Measurements from ENCODE around the gene SEC63.
A peak's percentile ranks its signal among the peaks of the same experiment; 100 is the strongest.

SEC63 gene

DNA sequence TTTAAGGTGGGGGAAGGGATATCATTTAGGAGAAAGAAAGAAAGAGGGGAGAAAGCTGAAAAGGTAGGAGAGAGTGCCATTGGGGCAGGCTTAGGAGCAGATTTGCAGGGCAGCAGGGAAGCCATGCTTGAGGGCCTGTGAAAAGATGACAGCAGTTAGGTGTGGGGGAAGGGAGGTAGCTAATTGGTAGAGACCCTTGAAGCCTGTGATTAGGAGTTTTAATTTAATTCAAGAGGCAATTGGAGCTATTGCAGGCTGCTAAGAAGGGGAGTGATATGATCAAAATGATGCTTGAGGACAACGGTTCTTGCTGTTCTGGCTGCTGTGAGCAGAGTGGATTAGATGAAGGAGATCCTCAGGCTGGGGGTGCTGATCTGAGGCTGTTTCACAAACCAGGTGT lies 24.5 kb upstream of the SEC63 start:
- no peak overlapping the region for H2BK120ac ChIP-seq (ENCODE audit: low read depth, low read length)
- WGBS (ENCODE audit: extremely low coverage, insufficient coverage, low lambda C conversion rate): no CpG with 5 or more reads among the region's 1 CpG

DNA sequence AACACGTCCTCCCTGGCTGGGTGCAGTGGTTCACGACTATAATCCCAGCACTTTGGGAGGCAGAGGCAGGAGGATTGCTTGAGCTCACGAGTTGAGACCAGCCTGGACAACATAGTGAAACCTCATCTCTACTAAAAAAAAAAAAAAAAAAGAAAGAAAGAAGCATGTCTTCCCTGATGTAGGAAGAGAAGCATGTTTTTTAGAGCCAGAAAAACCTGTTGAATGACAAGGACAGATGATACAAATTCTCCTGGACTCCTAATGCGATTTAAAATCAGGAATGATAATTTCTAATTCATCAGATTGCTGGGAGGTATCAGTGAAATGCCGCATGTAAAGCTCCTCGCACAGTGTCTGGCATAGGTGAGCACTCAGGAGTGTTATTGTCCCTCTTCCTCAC lies 23.7 kb upstream of the SEC63 start:
- Histone ChIP-seq H3K36me3 (ENCODE audit: control insufficient read depth, insufficient read depth, low read length) (no peaks in the 10 kb centered on the region), H3K79me2 (ENCODE audit: control insufficient read depth, insufficient read depth, low read length) (no peaks in the 10 kb centered on the region), H3K23ac (ENCODE audit: low read length) (no peak overlapping the region), H2BK15ac (replicated peaks; ENCODE audit: low read depth) (no peak overlapping the region), H3K18ac (ENCODE audit: low read length) (no peak overlapping the region), H2BK5ac (ENCODE audit: low read length) (no peak overlapping the region), H3K56ac (ENCODE audit: low read length) (peak overlapping the region; percentile 36), H3K27ac (ENCODE audit: low read depth, low read length) (no peak overlapping the region), H3K4me2 (ENCODE audit: low read length) (no peak overlapping the region), H2BK120ac (ENCODE audit: low read depth, low read length) (no peak overlapping the region), H4K8ac (ENCODE audit: low read depth, low read length) (no peak overlapping the region), H3K9ac (ENCODE audit: low read length) (no peak overlapping the region), H3K4ac (ENCODE audit: low read depth, low read length) (no peak overlapping the region), H3K27me3 (ENCODE audit: insufficient read depth, low read length, poor library complexity) (no peaks in the 10 kb centered on the region), H3K4me3 (ENCODE audit: low read length) (no peak overlapping the region), H3K79me1 (ENCODE audit: low read length) (no peaks in the 10 kb centered on the region), H3K4me1 (ENCODE audit: control insufficient read depth, low read depth, low read length) (no peaks in the 10 kb centered on the region), H2AK5ac (ENCODE audit: low read length) (no peak overlapping the region), H4K5ac (ENCODE audit: low read length) (no peak overlapping the region)
- DNase-seq: no peak
- no CpG with 5 or more reads among the region's 6 CpGs for WGBS (ENCODE audit: extremely low coverage, insufficient coverage, low lambda C conversion rate)

More for the DNA sequence above, 24.5 kb upstream of the SEC63 start:
- Histone ChIP-seq H2BK5ac (ENCODE audit: low read length) (no peak overlapping the region), H3K56ac (ENCODE audit: low read length) (no peak overlapping the region), H3K9ac (ENCODE audit: low read length) (no peak overlapping the region), H4K8ac (ENCODE audit: low read depth, low read length) (no peak overlapping the region), H3K79me1 (ENCODE audit: low read length) (no peaks in the 10 kb centered on the region), H4K5ac (ENCODE audit: low read length) (no peak overlapping the region), H3K4me3 (ENCODE audit: low read length) (no peak overlapping the region), H3K27me3 (ENCODE audit: insufficient read depth, low read length, poor library complexity) (no peaks in the 10 kb centered on the region), H3K18ac (ENCODE audit: low read length) (no peak overlapping the region), H3K36me3 (ENCODE audit: control insufficient read depth, insufficient read depth, low read length) (no peaks in the 10 kb centered on the region), H3K23ac (ENCODE audit: low read length) (no peak overlapping the region), H3K4me1 (ENCODE audit: control insufficient read depth, low read depth, low read length) (no peaks in the 10 kb centered on the region), H3K79me2 (ENCODE audit: control insufficient read depth, insufficient read depth, low read length) (no peaks in the 10 kb centered on the region), H3K4me2 (ENCODE audit: low read length) (no peak overlapping the region), H3K4ac (ENCODE audit: low read depth, low read length) (no peak overlapping the region), H3K27ac (ENCODE audit: low read depth, low read length) (no peak overlapping the region), H2BK15ac (replicated peaks; ENCODE audit: low read depth) (no peak overlapping the region), H2AK5ac (ENCODE audit: low read length) (no peak overlapping the region)
- DNase-seq: no peak

DNA sequence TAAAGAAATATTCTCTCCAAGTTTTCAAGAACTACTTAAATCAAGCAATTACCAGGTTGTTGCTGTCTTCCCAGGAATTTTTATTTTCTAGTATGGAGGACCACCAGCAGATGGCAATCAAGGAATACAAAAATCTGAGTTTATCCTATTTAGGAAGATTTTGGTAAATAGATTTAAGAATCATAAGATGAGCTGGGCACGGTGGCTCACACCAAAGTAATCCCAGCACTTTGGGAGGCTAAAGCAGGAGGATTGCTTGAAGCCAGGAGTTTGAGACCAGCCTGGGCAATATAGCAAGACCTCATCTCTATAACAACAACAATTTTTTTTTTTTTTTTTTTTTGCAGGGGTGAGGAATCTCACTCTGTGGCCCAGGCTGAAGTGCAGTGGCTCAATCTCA lies 19.3 kb upstream of the SEC63 start:
- no peak overlapping the region for H3K23ac ChIP-seq (ENCODE audit: low read length)
- H3K79me1 ChIP-seq (ENCODE audit: low read length): no peaks in the 10 kb centered on the region
- no peak overlapping the region for H3K56ac ChIP-seq (ENCODE audit: low read length)
- no peak overlapping the region for H2BK5ac ChIP-seq (ENCODE audit: low read length)
- no peak overlapping the region for H3K18ac ChIP-seq (ENCODE audit: low read length)
- H3K79me2 ChIP-seq (ENCODE audit: control insufficient read depth, insufficient read depth, low read length): no peaks in the 10 kb centered on the region
- no peak overlapping the region for H3K4ac ChIP-seq (ENCODE audit: low read depth, low read length)
- H3K27me3 ChIP-seq (ENCODE audit: insufficient read depth, low read length, poor library complexity): no peaks in the 10 kb centered on the region
- no peak overlapping the region for H3K27ac ChIP-seq (ENCODE audit: low read depth, low read length)
- peak; percentile 60 for DNase-seq
- no peak overlapping the region for H4K5ac ChIP-seq (ENCODE audit: low read length)
- no peak overlapping the region for H2BK120ac ChIP-seq (ENCODE audit: low read depth, low read length)
- no peak overlapping the region for H3K4me2 ChIP-seq (ENCODE audit: low read length)
- H3K36me3 ChIP-seq (ENCODE audit: control insufficient read depth, insufficient read depth, low read length): no peaks in the 10 kb centered on the region
- WGBS (ENCODE audit: extremely low coverage, insufficient coverage, low lambda C conversion rate): no CpG with 5 or more reads among the region's 1 CpG
- H3K4me1 ChIP-seq (ENCODE audit: control insufficient read depth, low read depth, low read length): no peaks in the 10 kb centered on the region
- no peak overlapping the region for H4K8ac ChIP-seq (ENCODE audit: low read depth, low read length)
- no peak overlapping the region for H3K4me3 ChIP-seq (ENCODE audit: low read length)
- no peak overlapping the region for H2AK5ac ChIP-seq (ENCODE audit: low read length)
- H2BK15ac ChIP-seq (replicated peaks; ENCODE audit: low read depth): no peak overlapping the region
- no peak overlapping the region for H3K9ac ChIP-seq (ENCODE audit: low read length)

DNA sequence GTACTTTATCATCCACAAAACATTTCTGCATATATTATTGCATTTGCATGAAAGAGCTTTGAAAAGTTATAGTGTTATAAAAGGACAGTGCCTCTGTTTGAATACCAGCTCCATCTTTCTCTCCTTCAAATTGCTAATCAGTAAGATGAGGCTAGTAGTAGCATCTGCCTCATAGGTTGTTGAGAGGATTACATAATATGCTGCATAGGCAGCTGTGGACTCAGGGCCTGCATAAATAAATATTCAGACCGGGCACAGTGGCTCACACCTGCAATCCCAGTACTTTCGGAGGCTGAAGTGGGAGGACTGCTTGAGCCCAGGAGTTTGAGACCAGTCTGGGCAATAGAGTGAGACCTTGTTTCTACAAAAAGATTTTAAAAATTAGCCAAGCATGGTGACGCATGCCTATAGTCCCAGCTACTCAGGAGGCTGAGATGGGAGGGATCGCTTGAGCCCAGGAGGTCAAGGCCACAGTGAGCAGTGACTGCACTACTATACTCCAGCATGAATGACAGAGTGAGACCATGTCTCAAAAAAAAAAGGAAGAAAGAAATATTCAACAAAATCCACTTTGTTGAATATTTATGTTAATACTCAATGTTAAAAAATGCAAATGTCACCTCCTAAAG lies 18.3 kb upstream of the SEC63 start:
- Histone ChIP-seq H3K4me3 (ENCODE audit: low read length) (no peak overlapping the region), H3K79me1 (ENCODE audit: low read length) (no peaks in the 10 kb centered on the region), H3K4me1 (ENCODE audit: control insufficient read depth, low read depth, low read length) (no peaks in the 10 kb centered on the region), H3K36me3 (ENCODE audit: control insufficient read depth, insufficient read depth, low read length) (no peaks in the 10 kb centered on the region), H3K9ac (ENCODE audit: low read length) (no peak overlapping the region), H4K5ac (ENCODE audit: low read length) (no peak overlapping the region), H2BK120ac (ENCODE audit: low read depth, low read length) (no peak overlapping the region), H3K56ac (ENCODE audit: low read length) (no peak overlapping the region), H4K8ac (ENCODE audit: low read depth, low read length) (no peak overlapping the region), H3K79me2 (ENCODE audit: control insufficient read depth, insufficient read depth, low read length) (no peaks in the 10 kb centered on the region), H3K18ac (ENCODE audit: low read length) (no peak overlapping the region), H3K4ac (ENCODE audit: low read depth, low read length) (no peak overlapping the region), H2BK5ac (ENCODE audit: low read length) (no peak overlapping the region), H3K27ac (ENCODE audit: low read depth, low read length) (no peak overlapping the region), H2AK5ac (ENCODE audit: low read length) (no peak overlapping the region), H3K4me2 (ENCODE audit: low read length) (no peak overlapping the region), H3K23ac (ENCODE audit: low read length) (no peak overlapping the region), H3K27me3 (ENCODE audit: insufficient read depth, low read length, poor library complexity) (no peaks in the 10 kb centered on the region), H2BK15ac (replicated peaks; ENCODE audit: low read depth) (no peak overlapping the region)
- no CpG with 5 or more reads among the region's 4 CpGs for WGBS (ENCODE audit: extremely low coverage, insufficient coverage, low lambda C conversion rate)
- no peak for DNase-seq

DNA sequence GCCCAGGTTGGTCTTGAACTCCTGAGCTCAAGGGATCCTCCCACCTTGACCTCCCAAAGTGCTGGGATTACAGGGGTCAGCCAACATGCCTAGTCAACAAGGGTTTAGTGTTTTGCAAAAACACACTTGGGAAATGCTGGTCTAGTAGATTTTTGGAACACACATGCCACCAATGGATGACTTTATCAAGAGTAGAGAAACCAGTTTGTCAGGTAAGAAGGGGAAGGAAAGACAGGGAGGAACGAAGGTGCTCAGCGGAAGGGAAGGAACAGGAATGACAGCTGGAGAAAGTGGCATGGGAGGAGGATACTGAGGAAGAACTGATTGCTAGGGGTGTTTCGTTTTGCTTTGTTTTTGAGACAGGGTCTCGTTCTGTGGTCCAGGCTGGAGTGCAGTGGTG lies 15.6 kb upstream of the SEC63 start:
- no peaks in the 10 kb centered on the region for H3K4me1 ChIP-seq (ENCODE audit: control insufficient read depth, low read depth, low read length)
- no peak overlapping the region for H3K4ac ChIP-seq (ENCODE audit: low read depth, low read length)
- no peaks in the 10 kb centered on the region for H3K36me3 ChIP-seq (ENCODE audit: control insufficient read depth, insufficient read depth, low read length)
- DNase-seq: no peak
- H4K5ac ChIP-seq (ENCODE audit: low read length): no peak overlapping the region
- H2BK120ac ChIP-seq (ENCODE audit: low read depth, low read length): no peak overlapping the region
- no peak overlapping the region for H4K8ac ChIP-seq (ENCODE audit: low read depth, low read length)
- H2BK15ac ChIP-seq (replicated peaks; ENCODE audit: low read depth): no peak overlapping the region
- no peak overlapping the region for H3K4me2 ChIP-seq (ENCODE audit: low read length)
- no peak overlapping the region for H3K9ac ChIP-seq (ENCODE audit: low read length)
- no peak overlapping the region for H3K23ac ChIP-seq (ENCODE audit: low read length)
- H3K4me3 ChIP-seq (ENCODE audit: low read length): no peak overlapping the region
- no peaks in the 10 kb centered on the region for H3K27me3 ChIP-seq (ENCODE audit: insufficient read depth, low read length, poor library complexity)
- no peaks in the 10 kb centered on the region for H3K79me1 ChIP-seq (ENCODE audit: low read length)
- H2AK5ac ChIP-seq (ENCODE audit: low read length): no peak overlapping the region
- no peaks in the 10 kb centered on the region for H3K79me2 ChIP-seq (ENCODE audit: control insufficient read depth, insufficient read depth, low read length)
- H3K56ac ChIP-seq (ENCODE audit: low read length): peak overlapping the region; percentile 2
- H3K18ac ChIP-seq (ENCODE audit: low read length): no peak overlapping the region
- no peak overlapping the region for H2BK5ac ChIP-seq (ENCODE audit: low read length)
- no CpG with 5 or more reads among the region's 4 CpGs for WGBS (ENCODE audit: extremely low coverage, insufficient coverage, low lambda C conversion rate)
- no peak overlapping the region for H3K27ac ChIP-seq (ENCODE audit: low read depth, low read length)

DNA sequence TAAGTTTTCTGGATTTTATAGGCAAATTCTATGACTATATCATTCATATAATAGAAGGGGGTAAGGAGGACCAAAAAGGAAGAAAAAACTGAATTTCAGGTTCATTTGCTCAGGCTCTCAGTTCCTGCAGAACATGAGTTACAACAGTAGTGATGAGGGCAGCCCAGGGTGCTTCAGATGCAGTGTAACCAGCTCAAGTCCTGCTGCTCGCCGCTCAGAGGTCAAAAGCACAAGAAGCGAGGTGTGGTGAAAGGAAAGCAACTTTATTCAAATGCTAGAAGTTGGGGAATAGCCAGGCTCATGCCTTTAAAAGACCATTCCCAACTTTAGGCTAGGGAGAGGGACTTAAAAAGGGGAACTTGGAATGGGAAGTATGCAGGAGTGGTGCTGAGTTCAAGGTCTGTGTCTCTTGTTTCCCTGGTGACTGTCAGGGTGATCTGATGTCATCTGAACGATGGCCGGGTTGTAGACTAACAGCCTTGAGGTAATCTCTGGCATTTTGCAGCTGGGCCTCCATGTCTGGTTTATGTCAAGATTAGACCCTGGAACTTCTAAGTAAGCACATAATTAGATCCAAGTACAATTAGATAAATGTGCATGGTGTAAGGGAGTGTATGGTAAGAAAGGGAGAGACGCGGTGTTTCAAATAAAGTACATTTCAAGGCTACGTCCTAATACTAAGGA lies 14.5 kb upstream of the SEC63 start:
- Histone ChIP-seq H3K4me1 (ENCODE audit: control insufficient read depth, low read depth, low read length) (no peaks in the 10 kb centered on the region), H2AK5ac (ENCODE audit: low read length) (no peak overlapping the region), H3K4me3 (ENCODE audit: low read length) (no peak overlapping the region), H4K5ac (ENCODE audit: low read length) (no peak overlapping the region), H3K18ac (ENCODE audit: low read length) (no peak overlapping the region), H4K8ac (ENCODE audit: low read depth, low read length) (no peak overlapping the region), H2BK5ac (ENCODE audit: low read length) (no peak overlapping the region), H3K4me2 (ENCODE audit: low read length) (no peak overlapping the region), H3K27me3 (ENCODE audit: insufficient read depth, low read length, poor library complexity) (no peaks in the 10 kb centered on the region), H3K79me2 (ENCODE audit: control insufficient read depth, insufficient read depth, low read length) (no peaks in the 10 kb centered on the region), H3K27ac (ENCODE audit: low read depth, low read length) (no peak overlapping the region), H3K4ac (ENCODE audit: low read depth, low read length) (no peak overlapping the region), H3K23ac (ENCODE audit: low read length) (no peak overlapping the region), H3K36me3 (ENCODE audit: control insufficient read depth, insufficient read depth, low read length) (no peaks in the 10 kb centered on the region), H2BK120ac (ENCODE audit: low read depth, low read length) (no peak overlapping the region), H2BK15ac (replicated peaks; ENCODE audit: low read depth) (no peak overlapping the region), H3K9ac (ENCODE audit: low read length) (no peak overlapping the region), H3K79me1 (ENCODE audit: low read length) (no peaks in the 10 kb centered on the region), H3K56ac (ENCODE audit: low read length) (no peak overlapping the region)
- no CpG with 5 or more reads among the region's 8 CpGs for WGBS (ENCODE audit: extremely low coverage, insufficient coverage, low lambda C conversion rate)
- peak; percentile 85 for DNase-seq

All from mesendoderm (in vitro differentiated cells).